GM18861 (cell line): ENCODE results near the gene PNPLA1.

ENCODE experiments used
- ATAC-seq: cut with Tn5 transposase; IDR thresholded peaks from one replicate; pipeline ENCODE4 v1.9.1; 2021; ENCODE audit not compliant: unreplicated experiment

Gene PNPLA1

GRCh38 chr6:36246506-36247268, 23.2 kb upstream of the PNPLA1 start:
- no peak for ATAC-seq

DNA sequence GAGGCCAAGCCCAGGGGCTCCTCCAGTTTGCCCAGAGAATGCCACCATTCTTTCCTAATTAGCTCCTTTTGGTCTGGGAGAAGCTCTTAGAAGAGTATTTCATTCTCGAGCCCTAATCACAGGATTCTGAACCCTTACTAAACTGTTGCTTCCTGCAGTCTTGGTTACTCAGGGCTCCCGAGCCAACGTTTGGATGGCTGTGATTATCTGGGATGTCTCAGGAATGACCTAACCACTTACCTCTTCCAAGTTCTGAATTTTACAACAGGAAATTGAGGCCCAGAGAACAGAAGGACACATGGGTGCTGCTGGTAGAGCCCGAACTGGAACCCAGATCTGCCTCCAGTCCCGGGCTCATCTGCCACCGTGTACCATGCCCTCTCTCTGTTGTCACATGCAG, 22.2 kb upstream of the PNPLA1 start:
- ATAC-seq: no peak

DNA sequence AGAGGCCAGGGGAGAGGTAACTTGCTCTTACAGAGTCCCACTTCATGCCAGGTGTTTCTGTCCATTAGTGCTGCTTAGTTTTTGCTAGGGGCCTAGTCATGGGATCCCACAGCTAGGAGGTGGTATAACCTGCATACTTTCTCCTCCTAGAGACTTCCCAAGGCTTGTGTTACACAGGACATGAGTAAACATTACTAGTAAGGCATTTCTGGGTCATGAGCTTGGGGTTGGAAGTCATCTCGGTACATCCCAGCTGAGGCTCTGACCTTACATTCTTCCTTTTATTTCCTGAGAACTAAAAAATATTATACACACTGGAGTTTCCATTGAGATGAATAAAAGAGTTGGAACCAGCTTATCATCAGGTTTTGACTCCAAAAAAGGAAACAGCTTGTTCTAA, 20.9 kb upstream of the PNPLA1 start:
- ATAC-seq: no peak

DNA sequence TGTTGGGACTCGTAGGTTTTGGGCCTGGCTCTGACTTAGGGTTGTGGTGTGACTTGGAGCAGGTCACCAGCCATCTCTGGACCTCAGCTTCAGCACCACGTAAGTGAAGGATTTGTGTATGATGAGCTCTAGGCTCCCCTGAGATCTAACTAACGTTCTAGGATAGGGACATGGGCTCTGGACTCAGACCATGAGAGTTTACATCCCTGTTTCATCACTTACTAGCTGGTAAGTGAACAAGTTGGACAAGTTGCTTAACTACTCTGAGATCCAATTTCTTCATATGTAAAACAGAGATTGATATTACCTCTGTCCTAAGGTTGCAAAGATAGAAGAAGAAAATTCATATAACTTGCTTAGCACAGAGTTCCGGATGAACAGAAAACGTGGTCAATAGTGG, 20.3 kb upstream of the PNPLA1 start:
- no peak for ATAC-seq

GRCh38 chr6:36252005-36252404, 17.9 kb upstream of the PNPLA1 start:
- no peak for ATAC-seq

DNA sequence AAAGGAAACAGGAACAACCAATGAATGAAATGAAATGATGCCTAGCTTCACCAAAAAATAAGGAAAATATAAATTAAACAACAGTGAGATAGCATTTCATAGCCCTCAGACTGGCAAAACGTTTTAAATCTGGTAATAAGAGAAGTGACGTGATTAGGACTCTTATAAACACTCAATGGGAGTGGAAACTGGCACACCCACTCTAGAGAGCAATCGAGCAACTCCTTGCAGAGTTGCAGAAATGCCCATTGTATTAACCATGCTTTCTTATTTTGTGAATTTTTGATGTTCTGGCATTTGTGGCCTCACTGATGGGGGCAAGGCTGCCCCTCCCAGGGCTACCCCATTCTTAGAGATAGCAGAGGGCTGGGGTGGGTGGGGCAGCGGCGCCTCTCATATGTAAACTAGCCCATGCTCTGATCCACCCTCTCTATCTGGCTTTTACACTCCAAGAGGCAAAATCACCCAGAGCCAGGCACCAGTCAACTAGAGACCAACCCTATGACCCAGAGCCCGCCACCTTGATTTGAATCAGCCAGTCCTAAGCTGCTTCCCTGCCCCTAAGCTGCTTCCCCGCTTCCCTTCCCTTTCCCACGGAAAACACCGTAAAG, 6.4 kb upstream of the PNPLA1 start:
- no peak for ATAC-seq

- no peak for ATAC-seq
Observed at GRCh38 chr6:36265744-36266143, 4.1 kb upstream of the PNPLA1 start.

GRCh38 chr6:36266913-36267644, 2.8 kb upstream of the PNPLA1 start:
- no peak for ATAC-seq

DNA sequence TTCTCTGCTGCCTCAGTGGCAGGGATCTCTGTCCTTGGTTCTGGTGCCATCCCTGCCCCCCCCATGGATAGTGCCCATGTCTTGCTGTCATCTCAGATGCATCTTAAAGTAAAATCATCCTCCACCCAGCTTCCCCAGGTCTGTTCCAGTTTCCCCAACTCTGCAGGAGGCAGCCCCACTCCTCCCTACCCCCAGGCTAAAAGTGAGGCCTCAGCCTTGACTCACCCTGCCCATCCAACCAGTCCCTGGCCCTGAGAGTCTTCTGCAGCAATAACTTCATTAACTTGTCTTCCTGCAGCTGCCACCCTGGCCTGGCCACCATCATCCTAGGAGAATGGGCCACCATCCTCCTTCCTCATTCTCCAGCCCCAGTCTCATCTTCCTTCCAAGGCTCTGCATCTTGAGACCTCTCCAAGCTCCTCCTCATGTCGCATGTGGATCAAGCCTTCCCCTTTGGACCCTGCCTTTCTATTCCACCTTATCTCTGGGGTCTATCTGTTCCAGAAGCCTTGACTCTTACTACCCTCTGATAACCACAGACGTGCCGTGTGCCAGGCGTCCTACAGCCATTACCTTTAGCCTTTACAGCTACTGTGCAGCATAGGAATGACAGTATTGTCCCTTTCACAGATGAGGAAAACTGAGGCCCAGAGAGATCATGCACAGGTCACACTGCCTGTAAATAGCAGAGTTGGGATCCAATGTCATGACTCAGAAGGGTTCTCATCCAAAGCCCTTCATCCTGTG, 2.0 kb upstream of the PNPLA1 start:
- no peak for ATAC-seq

DNA sequence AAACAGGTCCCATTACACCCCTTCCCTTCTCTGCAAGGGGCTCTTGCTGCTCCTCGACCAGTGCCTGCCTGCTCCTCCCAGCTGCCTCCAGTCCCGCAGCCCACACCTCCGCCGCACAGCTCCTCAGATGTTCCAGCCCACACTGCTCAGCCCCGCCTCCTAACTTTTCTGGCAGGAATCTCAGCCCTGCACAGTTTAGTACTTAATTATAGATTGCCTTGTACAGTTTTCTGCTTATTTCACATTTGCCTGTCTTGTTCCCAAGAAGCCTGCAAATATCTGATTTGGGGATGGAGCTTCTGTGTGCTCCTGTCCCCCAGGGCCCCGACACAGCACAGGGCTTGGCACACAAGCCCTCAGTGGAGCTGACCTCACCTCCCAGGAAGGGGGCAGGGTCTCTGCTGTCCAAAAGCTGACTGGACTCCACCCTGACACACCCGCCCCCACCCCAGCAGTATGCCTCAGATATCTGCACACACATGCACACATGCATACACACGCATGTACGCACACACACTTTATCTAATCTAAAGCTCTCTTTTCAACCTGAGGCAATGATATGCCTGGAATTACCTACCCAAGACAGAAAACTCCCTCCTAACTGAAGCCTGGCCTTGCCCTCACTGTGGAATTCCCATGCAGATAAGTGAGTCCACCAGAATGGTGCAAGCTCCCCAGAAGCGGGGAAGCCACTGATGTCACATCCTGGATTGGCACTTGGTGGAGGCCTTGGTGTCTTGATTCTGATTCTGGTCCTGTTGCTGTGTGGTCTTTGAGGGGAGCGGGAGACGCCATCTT, 1.2 kb upstream of the PNPLA1 start:
- ATAC-seq: no peak

- ATAC-seq: no peak
Observed at GRCh38 chr6:36272234-36272633, 2.4 kb downstream of the PNPLA1 start.

GRCh38 chr6:36273067-36273466, 3.2 kb downstream of the PNPLA1 start:
- ATAC-seq: no peak

GRCh38 chr6:36273802-36274514, 4.1 kb downstream of the PNPLA1 start:
- no peak for ATAC-seq

DNA sequence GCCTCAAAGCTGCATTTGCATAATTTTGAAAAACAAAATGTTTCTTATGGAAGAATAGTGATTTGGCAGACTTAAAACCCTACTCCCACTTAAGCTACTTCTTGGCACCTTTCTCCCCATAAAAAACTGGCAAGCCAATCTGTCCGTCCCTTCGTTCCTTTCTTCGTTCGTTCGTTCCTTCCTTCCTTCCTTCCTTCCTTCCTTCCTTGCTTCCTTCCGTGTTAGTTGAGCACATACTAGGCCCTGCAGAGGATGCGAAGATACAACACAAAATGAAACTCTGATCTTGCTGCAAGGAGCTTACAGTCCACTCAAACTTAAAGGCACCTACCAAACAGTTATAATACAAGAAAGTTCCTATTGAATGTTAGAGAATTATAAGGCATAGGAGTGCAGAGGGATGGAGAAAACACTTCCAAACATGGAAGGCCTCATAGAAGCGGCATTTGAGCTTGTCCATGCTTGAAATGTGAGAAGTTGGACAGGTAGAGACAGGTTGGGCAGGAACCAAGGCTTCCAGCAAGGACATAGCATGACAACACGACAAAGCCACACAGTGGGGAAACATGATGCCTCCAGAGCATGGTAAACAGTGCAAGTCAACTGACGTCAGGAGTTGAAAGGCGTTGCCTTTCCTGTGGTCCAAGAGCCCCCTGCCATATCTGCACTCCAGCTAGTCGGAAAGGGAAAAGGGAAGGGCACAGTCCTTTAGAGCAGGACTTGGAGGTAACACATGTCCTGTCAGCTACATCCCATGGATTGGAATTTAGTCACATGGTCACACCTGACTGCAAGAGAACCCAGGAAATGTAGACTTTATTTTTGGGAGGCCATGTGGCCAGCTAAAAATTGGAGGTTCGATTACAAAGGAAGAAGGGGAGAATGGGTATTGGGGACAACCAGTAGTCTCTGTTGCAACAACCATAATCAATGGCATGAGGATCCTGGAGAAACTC, 7.0 kb downstream of the PNPLA1 start:
- ATAC-seq: no peak

DNA sequence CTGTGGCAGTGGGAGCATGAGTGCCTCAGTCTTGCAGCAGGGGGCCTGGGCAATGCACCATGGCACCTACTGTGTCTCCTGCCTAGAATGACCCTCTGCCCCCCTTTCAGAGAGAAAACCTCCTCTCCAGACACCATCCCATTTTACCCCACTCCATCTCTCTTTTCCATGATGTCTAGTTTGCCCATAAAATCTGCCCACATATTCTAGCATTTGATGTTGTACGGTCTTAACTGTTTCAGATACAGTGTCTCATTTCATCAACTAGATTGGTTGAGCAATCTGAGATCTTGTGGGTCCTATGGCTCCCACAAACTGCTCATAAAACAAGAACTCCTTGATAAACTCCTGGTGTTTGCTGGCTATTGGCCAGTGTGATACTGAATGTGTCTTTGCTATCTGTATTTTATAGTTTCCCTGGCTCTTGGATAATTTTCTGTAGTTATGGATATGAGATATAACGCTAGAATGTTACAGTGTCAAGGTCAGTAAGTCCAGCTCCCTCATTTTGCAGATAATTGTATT, 8.1 kb downstream of the PNPLA1 start:
- ATAC-seq: no peak

- no peak for ATAC-seq
Observed at GRCh38 chr6:36280467-36280866, 10.6 kb downstream of the PNPLA1 start.

DNA sequence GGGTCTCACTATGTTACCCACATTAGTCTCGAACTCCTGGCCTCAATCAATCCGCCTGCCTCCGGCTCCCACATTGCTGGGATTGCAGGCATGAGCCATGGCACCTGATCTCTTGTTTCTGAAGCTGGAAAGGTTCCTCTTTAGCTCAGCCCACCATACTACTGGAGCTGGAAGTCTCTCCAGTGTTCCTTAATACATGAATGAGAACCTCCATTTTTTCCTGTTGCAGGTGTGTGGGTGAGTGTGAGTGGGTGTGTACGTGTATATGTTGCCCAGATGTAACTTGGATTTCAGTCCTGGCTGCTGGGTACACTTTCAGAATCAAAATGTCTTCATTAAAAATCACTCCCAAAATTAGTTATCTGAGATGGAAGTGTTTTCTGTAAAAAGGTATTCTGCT, 11.1 kb downstream of the PNPLA1 start:
- no peak for ATAC-seq

- ATAC-seq: no peak
Observed at GRCh38 chr6:36283608-36284007, 13.7 kb downstream of the PNPLA1 start.

DNA sequence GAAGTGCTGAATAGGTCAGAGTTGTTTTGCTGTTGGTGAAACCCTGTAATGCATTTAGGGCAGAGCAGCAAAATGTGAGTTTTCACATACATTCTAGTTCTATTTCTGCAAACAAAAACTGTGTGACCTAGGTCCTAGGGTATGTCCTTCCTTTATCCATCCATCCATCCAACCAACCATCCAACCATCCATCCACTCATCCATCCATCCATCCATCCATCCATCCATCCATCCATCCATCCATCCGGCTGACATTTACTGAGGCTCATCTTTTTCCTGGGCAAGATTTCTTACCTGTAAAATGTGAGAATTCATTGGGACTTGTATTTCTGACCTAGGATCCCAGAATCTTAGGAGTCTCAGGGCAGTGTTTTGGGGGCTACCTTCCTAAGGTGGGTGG, 14.5 kb downstream of the PNPLA1 start:
- no peak for ATAC-seq
